HepG2 (cell line): ENCODE measurements around the gene ADAMTSL4. TPM values are rescaled to one million over a fixed set of nuclear protein-coding genes. Genes with fewer than 3 reads are reported as not detected.

Experiments used
- GTF2F1 ChIP-seq: fragments of 150-350 bp; IDR thresholded peaks from 2 replicates; pipeline ENCODE4 v1.6.1; 2014; ENCODE audit warnings: low read length
- KAT8 ChIP-seq: IDR thresholded peaks from 2 replicates; pipeline ENCODE4 v1.6.1; 2016; ENCODE audit warnings: missing genetic modification reagents, missing compliant biosample characterization
- MBNL3 ChIP-seq: fragments of 250-450 bp; sonication (Bioruptor Pico); conservative IDR thresholded peaks from 2 replicates; pipeline ENCODE4 v1.8.0; 2022; ENCODE audit warnings: mild to moderate bottlenecking, inconsistent platforms
- NFYB ChIP-seq: sonication (generic); formaldehyde crosslinking; IDR thresholded peaks from 2 replicates; pipeline ENCODE4 v1.4.0; 2020; ENCODE audit warnings: missing genetic modification reagents
- TFDP1 ChIP-seq: IDR thresholded peaks from 2 replicates; pipeline ENCODE4 v1.6.1; 2016; ENCODE audit warnings: missing compliant biosample characterization, missing genetic modification reagents, borderline replicate concordance
- ZC3H4 ChIP-seq: sonication (generic); formaldehyde crosslinking; IDR thresholded peaks from 2 replicates; pipeline ENCODE4 v1.4.0; 2020; ENCODE audit warnings: missing genetic modification reagents, borderline replicate concordance
- ZKSCAN8 ChIP-seq: IDR thresholded peaks from 2 replicates; pipeline ENCODE4 v1.6.1; 2016; ENCODE audit warnings: borderline replicate concordance, missing genetic modification reagents, missing compliant biosample characterization
- ZMAT3 ChIP-seq: sonication (generic); formaldehyde crosslinking; conservative IDR thresholded peaks from 2 replicates; pipeline ENCODE4 v1.7.0; 2021; ENCODE audit warnings: missing genetic modification reagents
- ZNF382 ChIP-seq: sonication (generic); formaldehyde crosslinking; IDR thresholded peaks from 2 replicates; pipeline ENCODE4 v1.5.0; 2020; ENCODE audit warnings: missing genetic modification reagents, mild to moderate bottlenecking, borderline replicate concordance
- ZNF512B ChIP-seq: sonication (generic); formaldehyde crosslinking; IDR thresholded peaks from 2 replicates; pipeline ENCODE4 v1.5.1; 2020; ENCODE audit warnings: missing genetic modification reagents, mild to moderate bottlenecking, borderline replicate concordance
- ZNF709 ChIP-seq: sonication (generic); formaldehyde crosslinking; IDR thresholded peaks from 2 replicates; pipeline ENCODE4 v1.5.0; 2020; ENCODE audit warnings: mild to moderate bottlenecking, missing genetic modification reagents
- ZNF776 ChIP-seq: sonication (generic); formaldehyde crosslinking; IDR thresholded peaks from 2 replicates; pipeline ENCODE4 v1.4.0; 2020; ENCODE audit warnings: mild to moderate bottlenecking, missing genetic modification reagents
- ZNF788 ChIP-seq: sonication (generic); formaldehyde crosslinking; IDR thresholded peaks from 2 replicates; pipeline ENCODE4 v1.5.0; 2020; ENCODE audit warnings: mild to moderate bottlenecking, missing genetic modification reagents, borderline replicate concordance
- ZUFSP ChIP-seq: sonication (generic); formaldehyde crosslinking; IDR thresholded peaks from 2 replicates; pipeline ENCODE4 v1.9.0; 2021; ENCODE audit warnings: missing genetic modification reagents, mild to moderate bottlenecking, borderline replicate concordance
- polyA plus RNA-seq, 8 experiments: library from polyadenylated mRNA; depleted of rRNA in 3 of 8; stranded (reverse) in 7 of 8; unstranded in 1 of 8; fragments of >200 nt; fragmentation: Illumina TruSeq in 4 of 8; extraction: Trizol in 4 of 8; gene quantifications; 2 replicates each; pipeline versions ENCODE4 v1.2.1 to v1.2.3, GENCODE V29; 2011 to 2016; ENCODE audit warnings: low read depth in 4 of 8, missing spikeins in 1 of 8, mixed read lengths in 1 of 8; ENCODE audit not compliant: insufficient read depth in 1 of 8
- total RNA-seq, 5 experiments: library from RNA; depleted of rRNA; stranded (reverse); fragments of >200 nt; fragmentation: Illumina TruSeq; extraction: Trizol; gene quantifications; 2 replicates each; pipeline ENCODE4 v1.2.3, GENCODE V29; 2016; ENCODE audit warnings: low read depth in 1 of 5
- TF ChIP-seq, protein P1 (sequence below): sonication (generic); formaldehyde crosslinking; IDR thresholded peaks from 2 replicates; pipeline ENCODE4 v1.8.0; 2023; ENCODE audit warnings: mild to moderate bottlenecking, missing genetic modification reagents
- TF ChIP-seq, protein P2 (sequence below): sonication (generic); formaldehyde crosslinking; IDR thresholded peaks from 2 replicates; pipeline ENCODE4 v1.8.1; 2023; ENCODE audit warnings: mild to moderate bottlenecking, missing genetic modification reagents
- TF ChIP-seq, protein P3 (sequence below): sonication (generic); formaldehyde crosslinking; IDR thresholded peaks from 2 replicates; pipeline ENCODE4 v1.4.0; 2020; ENCODE audit warnings: missing genetic modification reagents, mild to moderate bottlenecking, borderline replicate concordance

The ADAMTSL4 gene
- total and polyA plus RNA-seq, 2 of the 13 experiments (the other 11 are each of a cell fraction or from before 2014, with no cell fraction given), result 3.9 to 16.4 TPM

DNA sequence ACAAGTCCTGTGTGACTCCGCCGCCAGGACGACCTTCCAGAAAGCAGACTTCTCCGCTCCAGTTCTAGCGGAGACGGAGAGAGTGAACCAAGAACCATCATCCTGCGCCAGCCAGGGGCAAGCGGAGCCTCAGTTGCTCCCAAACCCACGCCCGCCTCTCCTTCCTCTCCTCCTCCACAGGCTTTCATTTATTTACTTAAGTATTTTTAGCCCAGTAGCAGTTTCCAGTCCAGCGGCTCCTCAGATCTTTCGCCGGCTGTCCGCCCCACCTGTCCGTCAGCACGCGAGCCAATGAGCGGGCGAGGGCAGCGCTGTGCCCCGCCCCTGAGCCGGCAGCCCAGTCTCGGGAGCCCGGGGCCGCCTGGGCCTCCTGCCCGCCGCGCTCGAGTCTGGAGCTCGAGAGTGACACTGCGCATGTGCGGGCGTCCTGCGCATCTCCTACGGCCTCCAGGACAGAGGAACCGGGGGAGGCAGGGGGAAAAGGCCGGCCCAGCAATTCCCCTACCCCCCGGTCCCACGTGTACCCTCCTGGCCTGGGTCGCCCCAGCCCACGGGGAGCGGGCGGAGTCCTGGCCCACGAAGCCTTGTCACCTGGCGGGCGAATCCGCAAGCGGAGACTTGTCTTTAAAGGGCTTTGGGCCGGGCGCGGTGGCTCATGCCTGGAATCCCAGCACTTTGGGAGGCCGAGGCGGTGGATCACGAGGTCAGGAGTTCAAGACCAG is 33.7 kb upstream of the ADAMTSL4 start, which contains the start of gene FALEC (continued):
- TF ChIP-seq ZMAT3 (CRISPR knock-in tag) (no peak), ZUFSP (CRISPR knock-in tag) (no peak), ZNF709 (CRISPR knock-in tag) (no peak), GTF2F1 (no peak), ZNF512B (no peak), KAT8 (CRISPR knock-in tag) (no peak), ZKSCAN8 (CRISPR knock-in tag) (no peak), ZC3H4 (CRISPR knock-in tag) (no peak; the same call in 1 of the 2 replicates), ZNF788 (peak; percentile 75), NFYB (CRISPR knock-in tag) (peak; percentile 92), MBNL3 (CRISPR knock-in tag) (no peak), TFDP1 (CRISPR knock-in tag) (peak; percentile 68; the same call in 1 of the 2 replicates), ZNF776 (no peak; the same call in none of the 2 replicates), ZNF382 (CRISPR knock-in tag) (no peak)
- TF ChIP-seq, protein P1, sequence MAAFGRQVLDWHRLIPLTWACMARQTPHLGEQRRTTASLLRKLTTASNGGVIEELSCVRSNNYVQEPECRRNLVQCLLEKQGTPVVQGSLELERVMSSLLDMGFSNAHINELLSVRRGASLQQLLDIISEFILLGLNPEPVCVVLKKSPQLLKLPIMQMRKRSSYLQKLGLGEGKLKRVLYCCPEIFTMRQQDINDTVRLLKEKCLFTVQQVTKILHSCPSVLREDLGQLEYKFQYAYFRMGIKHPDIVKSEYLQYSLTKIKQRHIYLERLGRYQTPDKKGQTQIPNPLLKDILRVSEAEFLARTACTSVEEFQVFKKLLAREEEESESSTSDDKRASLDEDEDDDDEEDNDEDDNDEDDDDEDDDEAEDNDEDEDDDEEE, result no peak
- TF ChIP-seq, protein P2, sequence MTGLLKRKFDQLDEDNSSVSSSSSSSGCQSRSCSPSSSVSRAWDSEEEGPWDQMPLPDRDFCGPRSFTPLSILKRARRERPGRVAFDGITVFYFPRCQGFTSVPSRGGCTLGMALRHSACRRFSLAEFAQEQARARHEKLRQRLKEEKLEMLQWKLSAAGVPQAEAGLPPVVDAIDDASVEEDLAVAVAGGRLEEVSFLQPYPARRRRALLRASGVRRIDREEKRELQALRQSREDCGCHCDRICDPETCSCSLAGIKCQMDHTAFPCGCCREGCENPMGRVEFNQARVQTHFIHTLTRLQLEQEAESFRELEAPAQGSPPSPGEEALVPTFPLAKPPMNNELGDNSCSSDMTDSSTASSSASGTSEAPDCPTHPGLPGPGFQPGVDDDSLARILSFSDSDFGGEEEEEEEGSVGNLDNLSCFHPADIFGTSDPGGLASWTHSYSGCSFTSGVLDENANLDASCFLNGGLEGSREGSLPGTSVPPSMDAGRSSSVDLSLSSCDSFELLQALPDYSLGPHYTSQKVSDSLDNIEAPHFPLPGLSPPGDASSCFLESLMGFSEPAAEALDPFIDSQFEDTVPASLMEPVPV, result no peak; the same call in 1 of the 2 replicates
- TF ChIP-seq, protein P3, sequence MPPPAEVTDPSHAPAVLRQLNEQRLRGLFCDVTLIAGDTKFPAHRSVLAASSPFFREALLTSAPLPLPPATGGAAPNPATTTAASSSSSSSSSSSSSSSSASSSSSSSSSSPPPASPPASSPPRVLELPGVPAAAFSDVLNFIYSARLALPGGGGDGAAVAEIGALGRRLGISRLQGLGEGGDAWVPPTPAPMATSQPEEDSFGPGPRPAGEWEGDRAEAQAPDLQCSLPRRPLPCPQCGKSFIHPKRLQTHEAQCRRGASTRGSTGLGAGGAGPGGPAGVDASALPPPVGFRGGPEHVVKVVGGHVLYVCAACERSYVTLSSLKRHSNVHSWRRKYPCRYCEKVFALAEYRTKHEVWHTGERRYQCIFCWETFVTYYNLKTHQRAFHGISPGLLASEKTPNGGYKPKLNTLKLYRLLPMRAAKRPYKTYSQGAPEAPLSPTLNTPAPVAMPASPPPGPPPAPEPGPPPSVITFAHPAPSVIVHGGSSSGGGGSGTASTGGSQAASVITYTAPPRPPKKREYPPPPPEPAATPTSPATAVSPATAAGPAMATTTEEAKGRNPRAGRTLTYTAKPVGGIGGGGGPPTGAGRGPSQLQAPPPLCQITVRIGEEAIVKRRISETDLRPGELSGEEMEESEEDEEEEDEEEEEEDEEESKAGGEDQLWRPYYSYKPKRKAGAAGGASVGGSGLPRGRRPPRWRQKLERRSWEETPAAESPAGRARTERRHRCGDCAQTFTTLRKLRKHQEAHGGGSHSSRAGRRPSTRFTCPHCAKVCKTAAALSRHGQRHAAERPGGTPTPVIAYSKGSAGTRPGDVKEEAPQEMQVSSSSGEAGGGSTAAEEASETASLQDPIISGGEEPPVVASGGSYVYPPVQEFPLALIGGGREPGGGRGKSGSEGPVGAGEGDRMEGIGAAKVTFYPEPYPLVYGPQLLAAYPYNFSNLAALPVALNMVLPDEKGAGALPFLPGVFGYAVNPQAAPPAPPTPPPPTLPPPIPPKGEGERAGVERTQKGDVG (CRISPR knock-in tag), result no peak
